Left ventricle myocardium inferior (tissue), 1 donor: ENCODE data around the gene VPS39. TPM values are rescaled to one million over a fixed set of nuclear protein-coding genes. Genes with fewer than 3 reads are reported as not detected.
A peak's percentile ranks its signal among the peaks of the same experiment; 100 is the strongest.

Source experiments
- DNase-seq: peaks from one replicate; pipeline ENCODE4 v3.0.0-alpha.2; 2020
- H3K27ac ChIP-seq: fragments of 200-600 bp; replicated peaks from 2 replicates; pipeline ENCODE4 v1.8.0; 2021
- H3K27me3 ChIP-seq: fragments of 200-600 bp; 2 replicates; pipeline ENCODE4 v1.8.0; 2021; ENCODE audit warnings: low read depth
- H3K36me3 ChIP-seq: fragments of 200-600 bp; 2 replicates; pipeline ENCODE4 v1.8.0; 2021
- H3K4me1 ChIP-seq: fragments of 200-600 bp; 2 replicates; pipeline ENCODE4 v1.8.0; 2021
- H3K4me3 ChIP-seq: fragments of 200-600 bp; 2 replicates; pipeline ENCODE4 v1.8.0; 2021; ENCODE audit warnings: mild to moderate bottlenecking, moderate library complexity
- H3K9me3 ChIP-seq: fragments of 200-600 bp; replicated peaks from 2 replicates; pipeline ENCODE4 v1.8.0; 2021
- CTCF ChIP-seq: fragments of 200-600 bp; IDR thresholded peaks from 2 replicates; pipeline ENCODE4 v1.8.0; 2021; ENCODE audit warnings: antibody characterized with exemption, mild to moderate bottlenecking, borderline replicate concordance
- intact Hi-C: fragments of 100-400 bp; cut with micrococcal nuclease; formaldehyde crosslinking; loops from one replicate; pipeline ENCODE4 v1.11.0; 2022
- total RNA-seq: library from RNA; stranded (reverse); fragmentation: NEBNext Ultra II Directional; extraction: Animal tissue kit (Norgen Biotek cat#: 25700); gene quantifications from one replicate; pipeline ENCODE4 v1.2.1, GENCODE V29; 2021
- donor health status: DM: no; HTN: yes; CAD: no; lungs with severe emphysema.

VPS39 gene
- total RNA-seq, 1 donor from 2014 or later: 49.2 TPM

- DNase-seq: no peak
- no peak for TF ChIP-seq CTCF
- Histone ChIP-seq H3K4me1 (no peaks in the 10 kb centered on the region), H3K27me3 (no peaks in the 10 kb centered on the region), H3K27ac (no peak overlapping the region), H3K36me3 (peaks cover 95% of the 10 kb centered on the region), H3K4me3 (no peak overlapping the region), H3K9me3 (no peaks in the 10 kb centered on the region)
- intact Hi-C loops: no loop called here
Measured at GRCh38 chr15:42182328-42182886, 25.7 kb downstream of the VPS39 start.

GRCh38 chr15:42178056-42178455 is 30.0 kb downstream of the VPS39 start:
- no peak for DNase-seq
- Histone ChIP-seq H3K4me1 (peaks cover 11% of the 10 kb centered on the region), H3K27me3 (no peaks in the 10 kb centered on the region), H3K9me3 (no peaks in the 10 kb centered on the region), H3K4me3 (no peak overlapping the region), H3K27ac (no peak overlapping the region), H3K36me3 (peaks cover 89% of the 10 kb centered on the region)
- intact Hi-C loops: no loop called here
- TF ChIP-seq CTCF: no peak

GRCh38 chr15:42175671-42176070 is 32.4 kb downstream of the VPS39 start:
- Histone ChIP-seq H3K36me3 (peaks cover 90% of the 10 kb centered on the region), H3K27ac (peak overlapping the region; percentile 3), H3K27me3 (no peaks in the 10 kb centered on the region), H3K4me3 (no peak overlapping the region), H3K9me3 (no peaks in the 10 kb centered on the region), H3K4me1 (peaks cover 35% of the 10 kb centered on the region)
- intact Hi-C loops: no loop called here
- no peak for DNase-seq
- no peak for TF ChIP-seq CTCF

GRCh38 chr15:42172475-42172874 is 35.6 kb downstream of the VPS39 start:
- H3K4me3 ChIP-seq: no peak overlapping the region
- H3K9me3 ChIP-seq: no peaks in the 10 kb centered on the region
- intact Hi-C loops: no loop called here
- peak overlapping the region; percentile 54 for H3K27ac ChIP-seq
- DNase-seq: no peak
- peaks cover 36% of the 10 kb centered on the region for H3K4me1 ChIP-seq
- H3K27me3 ChIP-seq: no peaks in the 10 kb centered on the region
- no peak for TF ChIP-seq CTCF
- H3K36me3 ChIP-seq: peaks cover 89% of the 10 kb centered on the region

- Histone ChIP-seq H3K4me1 (peaks cover 36% of the 10 kb centered on the region), H3K27me3 (no peaks in the 10 kb centered on the region), H3K27ac (peak overlapping the region; percentile 54), H3K4me3 (no peak overlapping the region), H3K36me3 (peaks cover 89% of the 10 kb centered on the region), H3K9me3 (no peaks in the 10 kb centered on the region)
- intact Hi-C loops: no loop called here
- no peak for DNase-seq
- TF ChIP-seq CTCF: no peak
Measured at GRCh38 chr15:42171795-42172194, 36.3 kb downstream of the VPS39 start.
